Astrocyte (in vitro differentiated cells and primary cell): Measurements from ENCODE around the gene CBX7. TPM values are rescaled to one million over a fixed set of nuclear protein-coding genes. Genes with fewer than 3 reads are reported as not detected.

Experiments used
- DNase-seq: peaks from one replicate; pipeline ENCODE4 v3.0.0-alpha.2; 2010; ENCODE audit warnings: low read depth
- FAIRE-seq: peaks from 2 replicates; lab custom pipeline; 2011; peaks lifted over from hg19 to GRCh38; lab: Jason Lieb, UNC
- H2AFZ ChIP-seq: 2 replicates; pipeline ENCODE4 v1.6.0; 2012; ENCODE audit warnings: low read depth, low read length, inconsistent platforms
- H3K27ac ChIP-seq: 2 replicates; pipeline ENCODE4 v1.5.1; 2011; ENCODE audit warnings: low read depth, low read length, inconsistent platforms
- H3K27me3 ChIP-seq: 2 replicates; pipeline ENCODE4 v1.6.0; 2011; ENCODE audit warnings: low read length, inconsistent platforms; ENCODE audit not compliant: insufficient read depth
- H3K36me3 ChIP-seq: 2 replicates; pipeline ENCODE4 v1.5.1; 2011; ENCODE audit warnings: low read length, inconsistent platforms; ENCODE audit not compliant: insufficient read depth
- H3K4me1 ChIP-seq: 2 replicates; pipeline ENCODE4 v1.5.1; 2011; ENCODE audit warnings: low read length, inconsistent platforms; ENCODE audit not compliant: insufficient read depth
- H3K4me2 ChIP-seq: 2 replicates; pipeline ENCODE4 v1.6.0; 2012; ENCODE audit warnings: low read length, inconsistent platforms
- H3K4me3 ChIP-seq: 2 replicates; pipeline ENCODE4 v1.5.1; 2011; ENCODE audit warnings: low read depth, mild to moderate bottlenecking, low read length, inconsistent platforms; ENCODE audit not compliant: insufficient read depth
- H3K79me2 ChIP-seq: 2 replicates; pipeline ENCODE4 v1.6.0; 2012; ENCODE audit warnings: mild to moderate bottlenecking, low read length, inconsistent platforms; ENCODE audit not compliant: insufficient read depth
- H3K9ac ChIP-seq: 2 replicates; pipeline ENCODE4 v1.6.0; 2012; ENCODE audit warnings: mild to moderate bottlenecking, low read length, inconsistent platforms
- H3K9me3 ChIP-seq: 2 replicates; pipeline ENCODE4 v1.5.1; 2012; ENCODE audit warnings: low read depth, mild to moderate bottlenecking, low read length, inconsistent platforms; ENCODE audit not compliant: insufficient read depth
- H4K20me1 ChIP-seq: 2 replicates; pipeline ENCODE4 v1.6.0; 2012; ENCODE audit warnings: low read length, inconsistent platforms; ENCODE audit not compliant: insufficient read depth
- H3K27ac Mint-ChIP-seq: one replicate; pipeline ENCODE4 v1.8.0; 2021; ENCODE audit warnings: mild to moderate bottlenecking, mixed read lengths; ENCODE audit not compliant: unreplicated experiment
- H3K27me3 Mint-ChIP-seq: one replicate; pipeline ENCODE4 v1.8.0; 2021; ENCODE audit warnings: low read depth, mixed read lengths; ENCODE audit not compliant: unreplicated experiment
- H3K36me3 Mint-ChIP-seq: one replicate; pipeline ENCODE4 v1.8.0; 2021; ENCODE audit warnings: low read depth, mixed read lengths; ENCODE audit not compliant: unreplicated experiment
- H3K4me1 Mint-ChIP-seq: one replicate; pipeline ENCODE4 v1.8.0; 2021; ENCODE audit warnings: low read depth, mixed read lengths; ENCODE audit not compliant: unreplicated experiment
- H3K4me3 Mint-ChIP-seq: one replicate; pipeline ENCODE4 v1.8.0; 2021; ENCODE audit warnings: mild to moderate bottlenecking, moderate library complexity, mixed read lengths; ENCODE audit not compliant: unreplicated experiment
- H3K9me3 Mint-ChIP-seq: one replicate; pipeline ENCODE4 v1.8.0; 2021; ENCODE audit warnings: mild to moderate bottlenecking, mixed read lengths; ENCODE audit not compliant: unreplicated experiment
- EZH2 ChIP-seq: IDR thresholded peaks from 2 replicates; pipeline ENCODE4 v1.6.1; 2012; ENCODE audit warnings: mild to moderate bottlenecking, low read length, inconsistent platforms; ENCODE audit not compliant: insufficient read depth
- total RNA-seq: library from RNA; stranded (reverse); gene quantifications from 2 replicates; pipeline ENCODE4 v1.2.1, GENCODE V29; 2021
- TF ChIP-seq, protein P1 (sequence below): IDR thresholded peaks from 2 replicates; pipeline ENCODE4 v1.5.1; 2011; ENCODE audit warnings: low read depth, mild to moderate bottlenecking, inconsistent platforms, low read length, moderate library complexity; ENCODE audit not compliant: insufficient read depth

CBX7 gene
- total RNA-seq, 1 donor from 2014 or later: 1.2 TPM

DNA sequence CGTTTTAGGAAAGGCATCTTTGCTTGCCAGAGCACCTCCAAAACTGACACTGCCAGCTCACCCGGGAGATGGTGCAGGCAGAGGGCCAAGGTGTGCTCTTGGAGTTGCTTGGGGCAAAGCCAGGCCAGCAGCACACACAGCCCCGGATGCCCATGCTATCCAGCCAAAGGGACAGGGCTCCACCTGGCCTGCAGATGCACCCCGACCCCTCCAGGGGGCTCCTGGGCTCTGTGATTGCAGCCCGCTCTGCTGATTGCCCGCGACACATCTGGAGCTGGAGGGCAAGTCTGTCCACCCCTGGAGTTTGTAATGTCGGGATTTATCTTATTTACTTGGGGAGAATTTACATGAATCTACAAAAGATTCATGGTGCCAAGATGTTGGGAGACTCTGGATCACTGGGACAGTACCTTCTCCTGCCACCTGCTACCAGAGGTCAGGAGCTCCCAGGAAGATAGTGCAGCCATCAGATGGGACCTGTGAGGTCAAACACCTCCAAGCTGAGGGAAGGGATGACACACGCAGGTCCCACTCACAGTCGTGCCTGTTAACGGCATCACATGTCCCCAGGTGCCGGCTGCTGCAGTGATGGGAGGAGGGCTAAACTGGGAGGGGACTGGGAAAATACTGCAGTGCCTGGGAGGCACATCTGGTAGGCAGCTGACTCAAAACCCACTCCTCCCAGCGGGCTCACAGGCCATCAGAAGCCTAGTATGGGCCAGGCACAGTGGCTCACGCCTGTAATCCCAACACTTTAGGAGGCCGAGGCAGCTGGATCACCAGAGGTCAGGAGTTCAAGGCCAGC lies 17.2 kb downstream of the CBX7 start:
- Mint-ChIP-seq H3K9me3 (peaks cover 2% of the 10 kb centered on the region), H3K27ac (no peak overlapping the region), H3K4me1 (peaks cover 16% of the 10 kb centered on the region), H3K27me3 (peaks cover 38% of the 10 kb centered on the region), H3K4me3 (no peak overlapping the region), H3K36me3 (peaks cover 1% of the 10 kb centered on the region)
- DNase-seq (no peak), FAIRE-seq (no peak)
- Histone ChIP-seq H3K79me2 (no peaks in the 10 kb centered on the region), H3K27ac (no peak overlapping the region), H3K4me1 (peaks cover 6% of the 10 kb centered on the region), H3K9me3 (no peaks in the 10 kb centered on the region), H2AFZ (no peak overlapping the region), H3K9ac (no peak overlapping the region), H3K36me3 (no peaks in the 10 kb centered on the region), H3K4me2 (no peak overlapping the region), H4K20me1 (no peaks in the 10 kb centered on the region), H3K4me3 (no peak overlapping the region), H3K27me3 (no peaks in the 10 kb centered on the region)
- TF ChIP-seq, protein P1, sequence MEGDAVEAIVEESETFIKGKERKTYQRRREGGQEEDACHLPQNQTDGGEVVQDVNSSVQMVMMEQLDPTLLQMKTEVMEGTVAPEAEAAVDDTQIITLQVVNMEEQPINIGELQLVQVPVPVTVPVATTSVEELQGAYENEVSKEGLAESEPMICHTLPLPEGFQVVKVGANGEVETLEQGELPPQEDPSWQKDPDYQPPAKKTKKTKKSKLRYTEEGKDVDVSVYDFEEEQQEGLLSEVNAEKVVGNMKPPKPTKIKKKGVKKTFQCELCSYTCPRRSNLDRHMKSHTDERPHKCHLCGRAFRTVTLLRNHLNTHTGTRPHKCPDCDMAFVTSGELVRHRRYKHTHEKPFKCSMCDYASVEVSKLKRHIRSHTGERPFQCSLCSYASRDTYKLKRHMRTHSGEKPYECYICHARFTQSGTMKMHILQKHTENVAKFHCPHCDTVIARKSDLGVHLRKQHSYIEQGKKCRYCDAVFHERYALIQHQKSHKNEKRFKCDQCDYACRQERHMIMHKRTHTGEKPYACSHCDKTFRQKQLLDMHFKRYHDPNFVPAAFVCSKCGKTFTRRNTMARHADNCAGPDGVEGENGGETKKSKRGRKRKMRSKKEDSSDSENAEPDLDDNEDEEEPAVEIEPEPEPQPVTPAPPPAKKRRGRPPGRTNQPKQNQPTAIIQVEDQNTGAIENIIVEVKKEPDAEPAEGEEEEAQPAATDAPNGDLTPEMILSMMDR: peak; percentile 66
- no peak for TF ChIP-seq EZH2

DNA sequence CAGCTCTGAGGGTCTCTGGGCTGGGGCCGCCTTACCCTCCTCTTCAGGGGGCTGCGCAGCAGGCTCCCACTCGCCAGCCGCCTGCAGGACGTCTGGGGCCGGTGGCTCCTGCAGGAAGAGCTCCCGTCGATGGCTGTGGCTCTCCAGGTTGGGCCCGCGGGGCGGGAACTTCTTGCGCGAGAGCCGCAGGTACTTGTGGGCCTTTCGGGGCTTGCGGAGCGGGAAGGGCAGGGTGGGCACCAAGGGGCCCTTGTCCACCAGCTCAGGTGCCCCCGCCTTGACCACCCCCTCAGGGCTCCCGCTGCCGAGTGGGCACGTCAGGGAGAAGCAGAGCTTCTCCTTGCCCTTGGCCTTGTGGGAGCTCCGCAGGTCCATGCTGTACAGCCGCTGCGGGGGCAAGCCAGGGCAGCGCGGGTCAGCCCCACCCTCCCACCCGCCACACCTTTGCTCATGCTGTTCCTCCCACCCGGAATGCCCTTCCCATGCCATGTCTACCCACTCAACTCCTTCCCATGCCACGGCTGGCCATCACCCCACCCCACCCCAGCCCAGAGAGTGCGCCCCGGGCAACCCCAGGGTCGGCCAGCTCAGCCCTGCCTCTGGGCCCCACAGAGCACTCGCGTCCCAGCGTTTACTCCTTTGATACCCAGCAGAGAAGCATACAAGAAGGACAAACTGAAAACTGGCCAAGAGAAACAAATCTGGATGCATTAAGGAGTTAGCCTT lies 18.0 kb downstream of the CBX7 start:
- no peaks in the 10 kb centered on the region for H3K9me3 ChIP-seq
- H3K9ac ChIP-seq: no peak overlapping the region
- DNase-seq: no peak
- Mint-ChIP-seq H3K27me3 (peaks cover 35% of the 10 kb centered on the region), H3K4me3 (no peak overlapping the region), H3K27ac (no peak overlapping the region), H3K36me3 (peaks cover 1% of the 10 kb centered on the region), H3K4me1 (peaks cover 17% of the 10 kb centered on the region), H3K9me3 (peaks cover 2% of the 10 kb centered on the region)
- no peaks in the 10 kb centered on the region for H4K20me1 ChIP-seq
- H3K4me2 ChIP-seq: no peak overlapping the region
- peaks cover 6% of the 10 kb centered on the region for H3K4me1 ChIP-seq
- H3K27me3 ChIP-seq: peaks cover 2% of the 10 kb centered on the region
- no peaks in the 10 kb centered on the region for H3K79me2 ChIP-seq
- no peak overlapping the region for H2AFZ ChIP-seq
- no peak for FAIRE-seq
- no peak overlapping the region for H3K27ac ChIP-seq
- TF ChIP-seq, protein P1: no peak
- no peak for TF ChIP-seq EZH2
- no peaks in the 10 kb centered on the region for H3K36me3 ChIP-seq
- H3K4me3 ChIP-seq: no peak overlapping the region
